ENCODE measurements around the gene MAP2K3. TPM values are rescaled to one million over a fixed set of nuclear protein-coding genes. Genes with fewer than 3 reads are reported as not detected.
A peak's percentile ranks its signal among the peaks of the same experiment; 100 is the strongest.

Gene MAP2K3
- total RNA-seq, 1 experiment from 2014 or later, result 11.7 TPM

DNA sequence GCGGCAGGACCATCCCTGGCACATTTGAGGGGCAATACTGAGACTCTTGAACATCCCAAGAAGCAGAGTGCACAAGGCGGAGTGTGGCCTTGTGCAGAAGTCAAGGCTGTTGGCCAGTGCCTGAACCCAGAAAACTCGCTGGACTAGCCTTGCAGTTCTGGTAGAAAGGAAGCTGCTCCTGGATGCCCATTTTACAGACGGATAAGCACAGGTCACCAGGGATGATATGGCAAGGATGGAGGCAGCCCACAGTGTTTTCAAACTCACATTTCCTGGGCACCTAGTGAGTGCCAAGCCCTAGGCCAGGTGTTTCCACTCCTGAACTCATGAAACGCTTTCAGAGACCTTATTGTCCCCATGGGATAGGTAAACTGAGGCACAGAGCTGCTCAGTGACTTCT lies 1.7 kb upstream of the MAP2K3 start:
- DNase-seq (ENCODE audit: low read depth), result no peak

DNA sequence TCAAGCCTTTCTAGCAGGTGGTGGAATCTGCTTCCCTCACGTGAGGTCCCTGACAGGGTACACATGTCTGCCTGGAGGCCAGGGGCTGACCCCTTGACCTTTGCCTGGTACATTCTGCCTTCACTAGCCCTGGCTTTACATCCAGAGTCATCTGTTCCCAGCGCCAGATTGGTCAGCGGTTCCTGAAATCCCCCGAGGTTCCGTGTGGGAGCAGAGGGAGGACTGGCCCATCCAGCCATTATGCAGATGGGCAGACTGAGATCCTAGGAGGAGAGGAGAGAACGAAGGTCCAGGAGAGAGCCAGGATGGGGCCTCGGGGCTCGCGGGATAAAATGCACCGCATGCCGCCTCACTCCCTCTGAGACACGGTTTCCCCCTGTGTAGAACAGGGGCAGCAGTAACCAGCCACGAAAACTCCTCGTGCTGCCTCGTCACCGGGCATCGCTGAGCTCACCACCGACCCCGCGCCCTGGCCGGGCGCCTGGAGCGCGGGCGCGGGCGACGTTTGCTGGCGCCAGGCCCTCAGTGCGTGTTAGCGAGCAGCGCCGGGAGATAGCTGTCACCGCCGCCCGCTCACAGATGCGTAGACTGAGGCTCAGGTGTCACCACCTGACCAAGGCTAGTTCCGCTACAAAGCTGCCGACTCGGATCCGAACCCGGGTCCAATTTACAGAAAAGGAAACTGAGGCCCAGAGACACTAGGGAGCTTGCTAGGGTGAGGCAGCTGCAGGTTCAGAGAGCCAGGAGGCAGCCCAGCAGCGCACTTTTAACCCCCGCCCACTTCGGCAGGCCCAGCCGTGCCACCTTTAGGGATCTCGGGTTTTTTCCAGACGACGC lies 811 bp upstream of the MAP2K3 start:
- no peak for DNase-seq (ENCODE audit: low read depth)

DNA sequence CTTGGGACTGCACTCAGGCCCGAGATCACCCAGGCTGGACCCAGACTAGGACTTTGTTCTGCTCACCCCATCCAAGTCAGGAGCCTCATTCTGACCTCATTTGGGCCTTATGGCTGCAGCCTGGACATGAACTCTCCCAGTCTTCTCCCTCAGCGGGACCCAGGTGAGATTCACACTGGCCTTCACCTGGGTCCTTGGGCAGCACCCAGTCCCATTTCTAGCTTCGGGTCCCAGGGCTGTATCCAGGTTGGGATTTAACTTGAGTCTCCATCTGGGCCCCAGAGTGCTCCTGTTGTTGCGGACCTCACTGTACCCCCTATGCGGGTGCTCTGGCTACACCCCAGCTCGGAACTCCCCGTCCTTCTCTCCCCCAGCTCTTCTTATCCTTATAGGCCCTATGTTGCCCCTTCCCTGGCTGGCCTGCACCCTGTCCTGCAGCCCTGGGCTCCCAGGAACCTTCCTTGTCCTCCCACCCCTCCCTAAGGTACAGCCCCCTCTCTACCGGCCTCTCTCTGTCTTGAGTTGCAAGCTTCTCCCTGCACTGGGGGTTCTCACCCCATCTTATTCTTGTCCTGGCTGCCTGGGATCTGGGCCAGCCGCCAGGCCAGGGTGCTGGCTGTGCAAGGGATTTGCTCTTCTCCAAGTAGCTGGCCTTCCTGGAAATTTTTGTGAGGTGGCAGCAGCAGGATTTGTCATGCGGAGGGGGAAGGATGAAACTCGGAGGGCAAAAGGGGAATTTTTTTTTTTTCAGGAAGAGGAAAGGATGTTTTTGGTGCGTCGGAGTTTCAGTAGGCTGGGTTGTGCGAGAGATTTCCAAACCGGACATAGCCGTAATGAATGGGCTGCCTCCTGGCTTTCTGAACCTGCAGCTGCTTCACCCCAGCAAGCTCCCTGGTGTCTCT lies 904 bp downstream of the MAP2K3 start:
- DNase-seq (ENCODE audit: low read depth), result peak; percentile 62

- peak; percentile 98 for DNase-seq (ENCODE audit: low read depth)
Measured at GRCh38 chr17:21286066-21286770, 1.7 kb downstream of the MAP2K3 start.

- DNase-seq (ENCODE audit: low read depth), result no peak
Measured at GRCh38 chr17:21286909-21287702, 2.6 kb downstream of the MAP2K3 start.

GRCh38 chr17:21287703-21288449 lies 3.4 kb downstream of the MAP2K3 start:
- peak; percentile 99 for DNase-seq (ENCODE audit: low read depth)

GRCh38 chr17:21288571-21289017 lies 4.1 kb downstream of the MAP2K3 start:
- DNase-seq (ENCODE audit: low read depth), result no peak

DNA sequence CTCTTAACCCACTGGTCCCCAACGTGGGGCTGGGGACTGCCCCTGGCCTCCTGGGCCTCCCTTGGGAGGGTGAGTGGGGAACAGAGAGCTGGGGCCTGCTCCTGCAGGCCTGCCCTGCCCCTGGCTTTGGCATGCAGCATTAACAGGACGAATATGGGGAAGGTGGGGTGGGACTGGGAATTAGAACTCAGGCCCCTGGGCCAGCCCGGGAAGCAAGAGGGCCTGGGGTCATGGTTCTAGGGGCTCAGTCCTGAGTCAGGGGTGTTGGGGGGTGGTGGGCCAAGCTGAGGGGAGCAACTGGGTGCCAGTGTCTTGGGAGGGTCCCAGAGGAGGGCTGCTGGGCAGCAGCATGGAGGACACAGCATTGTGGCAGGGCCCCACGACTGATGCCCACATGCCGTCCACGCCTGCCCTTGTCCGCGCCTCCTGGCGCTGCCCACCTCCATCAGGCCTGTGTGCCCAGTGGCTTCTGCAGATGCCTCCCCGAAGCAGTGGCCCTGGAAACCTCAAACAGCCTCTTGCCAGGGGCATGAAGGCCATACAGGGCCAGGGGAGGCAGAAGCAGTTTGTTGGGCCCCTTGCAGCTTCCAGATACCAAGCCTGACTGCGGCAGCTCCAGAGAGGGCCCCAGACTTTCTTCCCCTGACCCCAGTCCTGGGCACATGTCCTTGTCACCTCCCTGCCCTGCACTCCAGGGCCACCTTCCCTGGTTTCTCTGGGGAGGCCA lies 4.8 kb downstream of the MAP2K3 start:
- DNase-seq (ENCODE audit: low read depth), result no peak

DNA sequence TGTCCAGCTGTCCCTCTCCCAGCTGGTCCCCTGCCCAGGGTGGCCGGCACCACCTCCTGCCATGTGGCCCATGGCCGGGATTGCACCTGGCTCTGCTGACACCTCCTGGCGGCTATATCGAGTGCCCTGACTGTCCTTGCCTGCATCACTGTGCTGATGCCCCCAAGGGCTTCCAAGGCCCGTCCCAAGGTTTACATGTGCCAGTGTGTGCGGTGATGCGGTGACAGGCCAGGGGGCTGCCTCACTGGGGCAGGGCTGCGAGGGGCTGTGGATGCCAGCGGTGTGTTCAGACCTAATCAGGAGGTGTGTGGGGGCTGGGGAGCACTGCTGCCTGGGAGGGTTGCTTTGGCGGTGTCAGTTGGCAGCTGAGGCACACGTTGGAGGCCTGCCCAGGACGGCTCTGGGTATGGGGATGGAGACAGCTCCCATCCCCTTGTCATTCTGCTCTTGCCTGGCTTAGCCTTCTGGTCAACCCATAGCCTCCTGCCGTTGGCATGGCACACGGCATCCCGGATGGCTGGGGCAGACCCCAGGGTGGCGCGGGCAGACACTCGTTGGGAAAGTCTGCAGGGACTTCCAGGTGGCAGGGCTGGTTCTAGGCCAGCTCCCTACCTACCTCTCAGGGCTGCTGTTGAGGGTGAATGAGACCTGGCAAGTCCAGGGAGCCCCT lies 5.5 kb downstream of the MAP2K3 start:
- no peak for DNase-seq (ENCODE audit: low read depth)

- DNase-seq (ENCODE audit: low read depth), result no peak
Measured at GRCh38 chr17:21291357-21291756, 6.8 kb downstream of the MAP2K3 start.

DNA sequence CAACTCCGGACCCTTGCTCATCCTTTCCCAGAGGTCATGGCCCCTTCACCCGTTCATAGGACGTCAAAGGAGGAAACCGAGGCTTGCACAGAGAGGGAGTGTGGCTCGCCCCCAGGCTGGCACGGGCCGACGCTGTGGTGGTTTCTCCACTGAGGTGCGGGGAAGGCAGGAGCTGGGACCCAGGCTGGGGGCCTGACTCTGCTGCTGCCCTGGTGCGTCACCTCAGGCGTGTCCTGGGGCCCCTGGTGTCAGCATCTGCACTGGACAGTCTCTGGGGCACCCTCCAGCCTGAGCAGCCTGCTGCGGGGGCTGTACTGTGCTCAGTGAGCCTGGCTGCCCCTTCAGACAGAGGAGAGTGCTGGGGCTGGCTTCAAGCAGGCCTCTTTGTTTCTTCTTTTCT lies 7.4 kb downstream of the MAP2K3 start:
- no peak for DNase-seq (ENCODE audit: low read depth)

- DNase-seq (ENCODE audit: low read depth), result no peak
Measured at GRCh38 chr17:21292867-21293830, 8.6 kb downstream of the MAP2K3 start.

GRCh38 chr17:21293831-21294210 lies 9.3 kb downstream of the MAP2K3 start:
- no peak for DNase-seq (ENCODE audit: low read depth)

DNA sequence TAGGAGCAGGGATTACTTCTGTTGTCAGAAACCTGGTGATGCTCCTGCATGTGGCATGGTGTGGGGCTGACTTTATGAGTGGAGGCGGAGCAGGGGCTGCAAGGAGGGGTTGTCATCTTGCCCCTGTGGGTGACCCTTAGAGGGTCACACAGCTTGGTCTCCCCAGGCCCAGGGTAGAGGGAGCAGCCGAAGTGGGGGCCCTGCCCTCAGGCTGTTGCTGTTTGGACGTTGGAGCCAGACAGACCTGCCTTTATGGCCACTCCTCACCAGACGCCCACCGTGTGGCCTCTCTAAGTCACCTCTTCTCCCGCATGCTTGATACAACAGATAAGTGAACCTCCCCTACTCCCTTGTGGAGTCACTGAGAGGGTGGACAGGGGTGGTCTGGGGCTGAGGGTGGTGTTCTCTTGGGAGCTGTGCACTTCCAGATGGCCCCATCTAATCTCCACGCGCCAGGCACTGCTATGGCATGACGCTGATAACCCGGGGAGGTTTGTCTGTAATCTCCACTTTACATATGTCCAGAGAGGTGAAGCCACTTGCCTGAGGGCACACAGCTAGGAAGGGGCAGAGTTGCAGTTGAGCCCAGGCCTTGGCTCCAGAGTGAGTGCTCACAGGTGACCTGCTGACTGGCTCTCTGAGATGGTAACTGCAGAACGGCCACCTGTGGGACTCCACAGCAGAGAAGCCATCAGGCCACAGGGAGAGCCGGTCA lies 10.0 kb downstream of the MAP2K3 start:
- no peak for DNase-seq (ENCODE audit: low read depth)

DNA sequence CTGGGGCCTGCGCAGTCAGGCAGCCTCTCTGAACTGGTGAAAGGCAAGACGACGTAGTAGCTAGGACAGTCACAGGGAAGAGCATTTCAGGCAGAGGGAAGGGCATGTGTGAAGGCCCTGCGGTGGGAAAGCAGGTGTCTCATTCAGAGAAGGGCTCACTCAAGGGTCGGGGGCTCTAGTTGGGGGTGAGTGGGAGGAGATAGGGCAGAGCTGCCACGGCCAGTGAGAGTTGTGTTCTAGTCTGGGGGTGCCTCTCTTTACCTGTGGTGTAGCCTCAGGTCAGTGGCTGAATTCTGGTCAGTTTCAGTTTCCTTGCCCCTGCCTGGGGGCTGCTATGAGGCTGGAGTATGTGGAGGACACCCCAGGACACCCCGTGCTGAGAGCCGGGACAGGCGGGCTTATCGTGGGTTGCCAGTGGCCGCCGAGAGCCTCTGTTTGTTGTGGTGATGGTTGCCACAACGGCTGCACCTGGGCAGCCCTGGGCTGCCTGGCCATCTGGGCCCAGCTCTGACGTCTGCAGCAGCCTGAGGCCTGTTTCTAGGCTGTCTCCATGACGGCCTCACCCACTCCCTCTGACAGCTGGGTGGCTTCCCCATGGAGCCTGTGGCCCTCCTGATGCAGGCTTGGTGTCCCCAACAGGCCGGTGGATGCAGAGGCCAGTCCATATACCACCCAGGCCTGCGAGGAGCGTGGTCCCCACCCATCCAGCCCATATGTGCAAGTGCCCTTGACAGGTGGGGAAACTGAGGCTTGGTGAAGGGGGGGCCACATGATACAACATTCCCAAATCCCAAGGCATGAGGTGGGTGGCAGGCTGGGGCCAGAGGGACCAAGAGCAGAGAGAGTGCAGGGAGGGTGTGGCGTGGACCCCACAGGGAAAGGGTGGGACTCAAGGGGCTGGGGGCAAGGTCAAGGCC lies 10.8 kb downstream of the MAP2K3 start:
- peak; percentile 48 for DNase-seq (ENCODE audit: low read depth)
